H9 (cell line): ENCODE results near the gene GNPNAT1. TPM values are rescaled to one million over a fixed set of nuclear protein-coding genes. Genes with fewer than 3 reads are reported as not detected.

Source experiments
- DNase-seq: peaks from one replicate; pipeline ENCODE4 v3.0.0-alpha.2; 2017
- H2AFZ ChIP-seq: one replicate; pipeline ENCODE4 v1.6.1; 2013; ENCODE audit warnings: mild to moderate bottlenecking, low read length, control low read depth, moderate library complexity
- H2AK5ac ChIP-seq: 2 replicates; pipeline ENCODE4 v1.6.1; 2013; ENCODE audit warnings: low read length, control low read depth, mixed read lengths; ENCODE audit not compliant: insufficient read length
- H2BK120ac ChIP-seq: one replicate; pipeline ENCODE4 v1.6.1; 2013; ENCODE audit warnings: low read depth, mild to moderate bottlenecking, low read length, control low read depth, inconsistent platforms; ENCODE audit not compliant: poor library complexity, severe bottlenecking
- H2BK12ac ChIP-seq: 2 replicates; pipeline ENCODE4 v1.6.1; 2013; ENCODE audit warnings: low read length, control low read depth, mixed read lengths, low read depth; ENCODE audit not compliant: insufficient read length
- H2BK15ac ChIP-seq: 2 replicates; pipeline ENCODE4 v1.6.1; 2013; ENCODE audit warnings: low read depth, low read length, control low read depth
- H2BK20ac ChIP-seq: one replicate; pipeline ENCODE4 v1.6.1; 2013; ENCODE audit warnings: low read depth, mild to moderate bottlenecking, low read length, control low read depth, inconsistent platforms; ENCODE audit not compliant: poor library complexity, severe bottlenecking
- H2BK5ac ChIP-seq: 2 replicates; pipeline ENCODE4 v1.6.1; 2013; ENCODE audit warnings: low read length, control low read depth, mixed read lengths; ENCODE audit not compliant: insufficient read length
- H3K14ac ChIP-seq: 2 replicates; pipeline ENCODE4 v1.6.1; 2013; ENCODE audit warnings: low read length, control low read depth; ENCODE audit not compliant: insufficient read depth
- H3K18ac ChIP-seq: 2 replicates; pipeline ENCODE4 v1.6.1; 2013; ENCODE audit warnings: low read depth, mild to moderate bottlenecking, mixed read lengths, low read length, control low read depth; ENCODE audit not compliant: insufficient read length
- H3K23ac ChIP-seq: 2 replicates; pipeline ENCODE4 v1.6.1; 2013; ENCODE audit warnings: low read length, control low read depth, mixed read lengths, low read depth; ENCODE audit not compliant: insufficient read length
- H3K23me2 ChIP-seq: 2 replicates; pipeline ENCODE4 v1.6.1; 2013; ENCODE audit warnings: low read depth, mild to moderate bottlenecking, mixed read lengths, low read length, control low read depth; ENCODE audit not compliant: insufficient read length, poor library complexity, severe bottlenecking
- H3K27ac ChIP-seq: 2 replicates; pipeline ENCODE4 v1.5.1; 2013; ENCODE audit warnings: low read length, control low read depth, mixed read lengths, low read depth; ENCODE audit not compliant: insufficient read length
- H3K27me3 ChIP-seq: 2 replicates; pipeline ENCODE4 v1.6.1; 2013; ENCODE audit warnings: low read length, control low read depth, inconsistent platforms; ENCODE audit not compliant: insufficient read depth
- H3K4ac ChIP-seq: 2 replicates; pipeline ENCODE4 v1.6.1; 2013; ENCODE audit warnings: low read depth, mild to moderate bottlenecking, control low read depth, inconsistent platforms, low read length, moderate library complexity
- H3K4me1 ChIP-seq: 2 replicates; pipeline ENCODE4 v1.6.1; 2013; ENCODE audit warnings: low read length, control low read depth, inconsistent platforms; ENCODE audit not compliant: insufficient read depth
- H3K4me2 ChIP-seq: 2 replicates; pipeline ENCODE4 v1.6.1; 2013; ENCODE audit warnings: low read length, control low read depth, mixed read lengths; ENCODE audit not compliant: insufficient read length, insufficient read depth
- H3K56ac ChIP-seq: 2 replicates; pipeline ENCODE4 v1.6.1; 2013; ENCODE audit warnings: low read depth, mild to moderate bottlenecking, mixed read lengths, low read length, control low read depth; ENCODE audit not compliant: insufficient read length
- H3K79me1 ChIP-seq: 2 replicates; pipeline ENCODE4 v1.6.1; 2013; ENCODE audit warnings: low read depth, mild to moderate bottlenecking, moderate library complexity, low read length, control low read depth, inconsistent platforms; ENCODE audit not compliant: insufficient read depth, poor library complexity, severe bottlenecking
- H3K79me2 ChIP-seq: 2 replicates; pipeline ENCODE4 v1.6.1; 2013; ENCODE audit warnings: low read length, control low read depth, inconsistent platforms; ENCODE audit not compliant: insufficient read depth
- H3K9ac ChIP-seq: 2 replicates; pipeline ENCODE4 v1.6.1; 2013; ENCODE audit warnings: low read length, control low read depth, mixed read lengths; ENCODE audit not compliant: insufficient read length; ENCODE audit errors: extremely low read depth
- H3K9me3 ChIP-seq: one replicate; pipeline ENCODE4 v1.6.1; 2013; ENCODE audit warnings: low read depth, low read length, inconsistent platforms; ENCODE audit not compliant: control insufficient read depth
- H3T11ph ChIP-seq: one replicate; pipeline ENCODE4 v1.6.1; 2013; ENCODE audit warnings: mild to moderate bottlenecking, low read length, control low read depth, inconsistent platforms
- H4K20me1 ChIP-seq: one replicate; pipeline ENCODE4 v1.6.1; 2013; ENCODE audit not compliant: control insufficient read depth, insufficient read length, insufficient read depth
- H4K5ac ChIP-seq: 2 replicates; pipeline ENCODE4 v1.6.1; 2013; ENCODE audit warnings: low read depth, mild to moderate bottlenecking, mixed read lengths, low read length, control low read depth; ENCODE audit not compliant: insufficient read length
- H4K8ac ChIP-seq: replicated peaks from 2 replicates; pipeline ENCODE4 v1.6.1; 2013; ENCODE audit warnings: low read length, control low read depth, mixed read lengths, low read depth; ENCODE audit not compliant: insufficient read length
- H4K91ac ChIP-seq: 2 replicates; pipeline ENCODE4 v1.6.1; 2013; ENCODE audit warnings: low read depth, mild to moderate bottlenecking, moderate library complexity, mixed read lengths, low read length, control low read depth; ENCODE audit not compliant: insufficient read length
- H3K27ac Mint-ChIP-seq, 3 experiments: 2 replicates in 2 of 3; 3 replicates in 1 of 3; pipeline ENCODE4 v1.8.0; 2020 to 2021; ENCODE audit warnings: mixed read lengths in 3 of 3, mild to moderate bottlenecking in 1 of 3, moderate library complexity in 1 of 3
- H3K27me3 Mint-ChIP-seq: 2 replicates; pipeline ENCODE4 v1.8.0; 2021; ENCODE audit warnings: low read depth, mild to moderate bottlenecking, moderate library complexity, mixed read lengths
- H3K36me3 Mint-ChIP-seq, 3 experiments: 2 replicates in 2 of 3; 3 replicates in 1 of 3; pipeline ENCODE4 v1.8.0; 2020 to 2021; ENCODE audit warnings: low read depth in 3 of 3, mixed read lengths in 3 of 3; ENCODE audit not compliant: insufficient read depth in 1 of 3
- H3K4me1 Mint-ChIP-seq, 2 experiments: 2 replicates each; pipeline ENCODE4 v1.8.0; 2020; ENCODE audit warnings: mixed read lengths in 2 of 2
- H3K4me3 Mint-ChIP-seq, 2 experiments: 2 replicates in 1 of 2; 3 replicates in 1 of 2; pipeline ENCODE4 v1.8.0; 2020 to 2021; ENCODE audit warnings: mild to moderate bottlenecking in 2 of 2, mixed read lengths in 2 of 2, moderate library complexity in 1 of 2
- H3K9me3 Mint-ChIP-seq, 2 experiments: 2 replicates in 1 of 2; 3 replicates in 1 of 2; pipeline ENCODE4 v1.8.0; 2020; ENCODE audit warnings: mild to moderate bottlenecking in 2 of 2, mixed read lengths in 2 of 2, moderate library complexity in 1 of 2
- WGBS: extraction: QIAGEN DNeasy Blood & Tissue Kit; methylation state at CpG from one replicate; pipeline ENCODE4 v1.1.7; 2013; ENCODE audit warnings: missing lambda C conversion rate, low lambda C conversion rate, mixed read lengths; ENCODE audit not compliant: insufficient read length; ENCODE audit errors: extremely low coverage; 5-methylcytosine and 5-hydroxymethylcytosine counted together
- total RNA-seq: library from RNA; stranded (reverse); gene quantifications from 2 replicates; pipeline ENCODE4 v1.2.1, GENCODE V29; 2021
- TF ChIP-seq, protein P1 (sequence below): fragments of 200-600 bp; sonication (generic); conservative IDR thresholded peaks from 3 replicates; pipeline ENCODE4 v1.8.0; 2021; ENCODE audit warnings: antibody characterized with exemption, mild to moderate bottlenecking

GNPNAT1 gene
- total RNA-seq, 1 experiment from 2014 or later = 49.0 TPM

- no peaks in the 10 kb centered on the region for H3K9me3 ChIP-seq
- no peaks in the 10 kb centered on the region for H3K79me1 ChIP-seq
- H2AFZ ChIP-seq = no peak overlapping the region
- H3K4me1 ChIP-seq = no peaks in the 10 kb centered on the region
- no CpG with 5 or more reads among the region's 4 CpGs for WGBS
- H3K23me2 ChIP-seq = no peaks in the 10 kb centered on the region
- no peak overlapping the region for H3K4ac ChIP-seq
- H3K18ac ChIP-seq = no peak overlapping the region
- no peaks in the 10 kb centered on the region for H3K27me3 Mint-ChIP-seq
- H3K4me3 Mint-ChIP-seq = no peak overlapping the region
- H4K20me1 ChIP-seq = no peaks in the 10 kb centered on the region
- H2BK15ac ChIP-seq = no peak overlapping the region
- H2BK120ac ChIP-seq = no peak overlapping the region
- H4K8ac ChIP-seq = no peak overlapping the region
- no peak overlapping the region for H2BK5ac ChIP-seq
- no peak overlapping the region for H4K5ac ChIP-seq
- no peak overlapping the region for H3K27ac Mint-ChIP-seq
- no peaks in the 10 kb centered on the region for H3K36me3 Mint-ChIP-seq
- TF ChIP-seq, protein P1, sequence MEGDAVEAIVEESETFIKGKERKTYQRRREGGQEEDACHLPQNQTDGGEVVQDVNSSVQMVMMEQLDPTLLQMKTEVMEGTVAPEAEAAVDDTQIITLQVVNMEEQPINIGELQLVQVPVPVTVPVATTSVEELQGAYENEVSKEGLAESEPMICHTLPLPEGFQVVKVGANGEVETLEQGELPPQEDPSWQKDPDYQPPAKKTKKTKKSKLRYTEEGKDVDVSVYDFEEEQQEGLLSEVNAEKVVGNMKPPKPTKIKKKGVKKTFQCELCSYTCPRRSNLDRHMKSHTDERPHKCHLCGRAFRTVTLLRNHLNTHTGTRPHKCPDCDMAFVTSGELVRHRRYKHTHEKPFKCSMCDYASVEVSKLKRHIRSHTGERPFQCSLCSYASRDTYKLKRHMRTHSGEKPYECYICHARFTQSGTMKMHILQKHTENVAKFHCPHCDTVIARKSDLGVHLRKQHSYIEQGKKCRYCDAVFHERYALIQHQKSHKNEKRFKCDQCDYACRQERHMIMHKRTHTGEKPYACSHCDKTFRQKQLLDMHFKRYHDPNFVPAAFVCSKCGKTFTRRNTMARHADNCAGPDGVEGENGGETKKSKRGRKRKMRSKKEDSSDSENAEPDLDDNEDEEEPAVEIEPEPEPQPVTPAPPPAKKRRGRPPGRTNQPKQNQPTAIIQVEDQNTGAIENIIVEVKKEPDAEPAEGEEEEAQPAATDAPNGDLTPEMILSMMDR = no peak
- DNase-seq = no peak
- H2BK20ac ChIP-seq = no peak overlapping the region
- H3K14ac ChIP-seq = no peak overlapping the region
- no peak overlapping the region for H3K23ac ChIP-seq
- H3K9me3 Mint-ChIP-seq = no peaks in the 10 kb centered on the region
- H2BK12ac ChIP-seq = no peak overlapping the region
- no peak overlapping the region for H3K9ac ChIP-seq
- no peak overlapping the region for H3K4me2 ChIP-seq
- no peak overlapping the region for H3K56ac ChIP-seq
- no peaks in the 10 kb centered on the region for H3K79me2 ChIP-seq
- H3K27ac ChIP-seq = no peak overlapping the region
- no peaks in the 10 kb centered on the region for H3K27me3 ChIP-seq
- no peak overlapping the region for H2AK5ac ChIP-seq
- no peak overlapping the region for H4K91ac ChIP-seq
- peaks cover 16 to 19% of the 10 kb centered on the region in 2 experiments for H3K4me1 Mint-ChIP-seq
- H3T11ph ChIP-seq = no peak overlapping the region
Measured at GRCh38 chr14:52824462-52824861, 33.1 kb upstream of the GNPNAT1 start.
